ENCODE data around the gene AXIN1.

DNA sequence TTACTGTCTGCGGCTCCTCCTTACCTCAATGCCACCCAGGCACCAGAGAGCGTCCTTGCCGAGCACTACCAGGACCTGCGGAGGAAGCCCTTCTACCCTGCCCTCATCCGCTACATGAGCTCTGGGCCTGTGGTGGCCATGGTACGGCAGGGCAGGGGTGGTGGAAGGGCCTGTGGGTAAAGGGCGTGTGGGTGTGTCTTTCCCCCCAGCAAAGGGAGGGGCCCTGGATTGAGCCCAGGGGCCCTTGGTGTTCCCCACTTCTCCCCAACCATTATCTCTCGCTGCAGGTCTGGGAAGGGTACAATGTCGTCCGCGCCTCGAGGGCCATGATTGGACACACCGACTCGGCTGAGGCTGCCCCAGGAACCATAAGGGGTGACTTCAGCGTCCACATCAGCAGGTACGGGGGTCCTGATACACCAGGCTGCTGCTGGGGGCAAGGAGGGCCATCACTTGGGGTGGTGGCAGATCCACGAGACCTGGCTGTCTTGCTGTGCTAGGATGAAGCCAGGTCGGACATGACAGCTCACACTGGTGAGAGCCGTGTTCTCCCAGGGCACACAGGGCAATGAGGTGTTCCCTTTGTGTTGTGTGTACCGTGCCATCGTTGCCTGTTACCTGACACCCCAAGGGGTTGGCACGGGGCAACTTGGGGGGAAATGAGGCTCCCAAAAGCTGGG, 47.0 kb upstream of the AXIN1 start:
- TF ChIP-seq, protein P1, sequence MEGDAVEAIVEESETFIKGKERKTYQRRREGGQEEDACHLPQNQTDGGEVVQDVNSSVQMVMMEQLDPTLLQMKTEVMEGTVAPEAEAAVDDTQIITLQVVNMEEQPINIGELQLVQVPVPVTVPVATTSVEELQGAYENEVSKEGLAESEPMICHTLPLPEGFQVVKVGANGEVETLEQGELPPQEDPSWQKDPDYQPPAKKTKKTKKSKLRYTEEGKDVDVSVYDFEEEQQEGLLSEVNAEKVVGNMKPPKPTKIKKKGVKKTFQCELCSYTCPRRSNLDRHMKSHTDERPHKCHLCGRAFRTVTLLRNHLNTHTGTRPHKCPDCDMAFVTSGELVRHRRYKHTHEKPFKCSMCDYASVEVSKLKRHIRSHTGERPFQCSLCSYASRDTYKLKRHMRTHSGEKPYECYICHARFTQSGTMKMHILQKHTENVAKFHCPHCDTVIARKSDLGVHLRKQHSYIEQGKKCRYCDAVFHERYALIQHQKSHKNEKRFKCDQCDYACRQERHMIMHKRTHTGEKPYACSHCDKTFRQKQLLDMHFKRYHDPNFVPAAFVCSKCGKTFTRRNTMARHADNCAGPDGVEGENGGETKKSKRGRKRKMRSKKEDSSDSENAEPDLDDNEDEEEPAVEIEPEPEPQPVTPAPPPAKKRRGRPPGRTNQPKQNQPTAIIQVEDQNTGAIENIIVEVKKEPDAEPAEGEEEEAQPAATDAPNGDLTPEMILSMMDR (IDR thresholded peaks at IDR 0.05; ENCODE audit: low read length) = no peak
- no peak for TF ChIP-seq EZH2phosphoT487 (IDR thresholded peaks at IDR 0.05; ENCODE audit: low read length)
- no peak for TF ChIP-seq EZH2 (optimal IDR thresholded peaks at IDR 0.05; ENCODE audit: low read depth, low read length)
